Prostate gland (tissue), 2 donors: ENCODE measurements around the gene TGM4. TPM values are rescaled to one million over a fixed set of nuclear protein-coding genes. Genes with fewer than 3 reads are reported as not detected.

Experiments
- DNase-seq: peaks from one replicate; pipeline ENCODE4 v3.0.0-alpha.2; 2019; ENCODE audit warnings: low spot score
- H3K27ac ChIP-seq, 2 donors: fragments of 200-600 bp; sonication (generic); 2 replicates each; pipeline ENCODE4 v1.5.1; 2017 to 2019
- H3K27me3 ChIP-seq: fragments of 200-600 bp; sonication (generic); replicated peaks from 2 replicates; pipeline ENCODE4 v1.5.1; 2019; ENCODE audit not compliant: insufficient read depth
- H3K36me3 ChIP-seq, 2 donors: fragments of 200-600 bp; sonication (generic); 1 replicate in 1 of 2; 2 replicates in 1 of 2; pipeline versions ENCODE4 v1.5.1 to v1.8.1; 2017 to 2019
- H3K4me1 ChIP-seq: fragments of 200-600 bp; sonication (generic); replicated peaks from 2 replicates; pipeline ENCODE4 v1.5.1; 2019
- H3K4me3 ChIP-seq, 2 donors: fragments of 200-600 bp; sonication (generic); 2 replicates each; pipeline ENCODE4 v1.5.1; 2017 to 2019
- H3K9me3 ChIP-seq: fragments of 200-600 bp; sonication (generic); 2 replicates; pipeline ENCODE4 v1.5.1; 2017
- POLR2A ChIP-seq: fragments of 450-650 bp; IDR thresholded peaks from one replicate; pipeline ENCODE4 v1.6.1; 2016; ENCODE audit warnings: antibody characterized with exemption, mild to moderate bottlenecking
- POLR2AphosphoS5 ChIP-seq: sonication (generic); formaldehyde crosslinking; IDR thresholded peaks from one replicate; pipeline ENCODE4 v1.6.1; 2017; ENCODE audit warnings: antibody characterized with exemption
- WGBS: methylation state at CpG from one replicate; pipeline ENCODE4 v1.1.5; 2018; 5-methylcytosine and 5-hydroxymethylcytosine counted together
- intact Hi-C: fragments of 100-400 bp; cut with DNase I; formaldehyde crosslinking; loops from one replicate; pipeline ENCODE4 v1.14.2; 2022
- microRNA counts, 2 donors: library from miRNA; unstranded; fragments of <30 nt; microRNA quantifications; one replicate each; lab custom pipeline; 2016 to 2017
- total RNA-seq, 2 donors: library from RNA; depleted of rRNA; stranded (reverse); fragments of >200 nt; gene quantifications; one replicate each; pipeline ENCODE4 v1.1.0, GENCODE V29; 2016
- TF ChIP-seq, protein P1 (sequence below), 4 experiments: fragments of 200-600 bp in 2 of 4; fragments of 450-650 bp in 2 of 4; sonication (generic) in 2 of 4; IDR thresholded peaks; 1 replicate in 3 of 4; 2 replicates in 1 of 4; pipeline ENCODE4 v1.5.1; 2016 to 2019; ENCODE audit warnings: antibody characterized with exemption in 4 of 4, mild to moderate bottlenecking in 2 of 4, moderate library complexity in 2 of 4

Gene TGM4
- total RNA-seq, 2 donors from 2014 or later, result 7.4 to 2,264 TPM

DNA sequence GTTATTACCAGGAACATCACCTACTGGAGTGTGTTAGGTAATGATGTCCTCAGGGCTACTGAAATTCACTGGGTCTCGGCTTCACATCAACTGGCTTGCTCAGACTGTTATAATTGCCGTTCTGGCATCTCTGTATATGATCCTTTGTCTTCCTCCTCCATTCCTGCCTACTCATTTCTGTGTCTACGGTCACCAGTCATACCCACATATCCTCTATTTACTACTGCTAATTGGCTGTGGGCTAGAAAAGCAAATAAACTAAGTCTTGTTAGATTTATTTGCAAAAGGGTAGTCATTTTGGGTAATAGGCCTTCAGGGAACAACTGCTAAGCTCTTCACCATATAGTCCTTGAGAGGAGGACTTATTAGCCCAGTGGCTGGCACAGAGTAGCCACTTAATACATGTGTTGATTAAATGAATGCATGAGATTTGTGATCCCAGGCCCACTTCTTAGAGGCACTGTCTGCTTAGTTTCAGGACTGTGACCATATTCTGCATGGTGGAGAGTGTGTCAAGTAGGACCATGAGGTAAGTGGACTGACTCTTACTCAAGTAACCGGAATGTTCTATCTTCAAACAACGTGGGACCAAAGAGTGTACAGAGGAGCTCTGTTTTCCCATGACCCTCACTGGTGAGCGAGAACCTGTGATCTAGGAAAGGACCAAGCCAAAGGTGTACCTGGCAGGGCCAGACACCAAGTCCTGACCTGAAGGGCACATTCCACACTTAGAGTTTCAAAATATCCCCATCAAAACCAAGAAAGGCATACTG is 88.4 kb downstream of the TGM4 start:
- Histone ChIP-seq H3K36me3 (no peaks in the 10 kb centered on the region), H3K4me1 (no peaks in the 10 kb centered on the region), H3K27ac (no peak overlapping the region), H3K4me3 (no peak overlapping the region), H3K9me3 (no peaks in the 10 kb centered on the region), H3K27me3 (no peaks in the 10 kb centered on the region)
- intact Hi-C loops, result no loop called here
- DNase-seq, result no peak
- 93% methylated on average over 6 of the region's 6 CpGs for WGBS
- TF ChIP-seq POLR2AphosphoS5, result no peak
- no peak for TF ChIP-seq POLR2A
- TF ChIP-seq, protein P1, sequence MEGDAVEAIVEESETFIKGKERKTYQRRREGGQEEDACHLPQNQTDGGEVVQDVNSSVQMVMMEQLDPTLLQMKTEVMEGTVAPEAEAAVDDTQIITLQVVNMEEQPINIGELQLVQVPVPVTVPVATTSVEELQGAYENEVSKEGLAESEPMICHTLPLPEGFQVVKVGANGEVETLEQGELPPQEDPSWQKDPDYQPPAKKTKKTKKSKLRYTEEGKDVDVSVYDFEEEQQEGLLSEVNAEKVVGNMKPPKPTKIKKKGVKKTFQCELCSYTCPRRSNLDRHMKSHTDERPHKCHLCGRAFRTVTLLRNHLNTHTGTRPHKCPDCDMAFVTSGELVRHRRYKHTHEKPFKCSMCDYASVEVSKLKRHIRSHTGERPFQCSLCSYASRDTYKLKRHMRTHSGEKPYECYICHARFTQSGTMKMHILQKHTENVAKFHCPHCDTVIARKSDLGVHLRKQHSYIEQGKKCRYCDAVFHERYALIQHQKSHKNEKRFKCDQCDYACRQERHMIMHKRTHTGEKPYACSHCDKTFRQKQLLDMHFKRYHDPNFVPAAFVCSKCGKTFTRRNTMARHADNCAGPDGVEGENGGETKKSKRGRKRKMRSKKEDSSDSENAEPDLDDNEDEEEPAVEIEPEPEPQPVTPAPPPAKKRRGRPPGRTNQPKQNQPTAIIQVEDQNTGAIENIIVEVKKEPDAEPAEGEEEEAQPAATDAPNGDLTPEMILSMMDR (IDR thresholded peaks at IDR 0.05), result no peak

DNA sequence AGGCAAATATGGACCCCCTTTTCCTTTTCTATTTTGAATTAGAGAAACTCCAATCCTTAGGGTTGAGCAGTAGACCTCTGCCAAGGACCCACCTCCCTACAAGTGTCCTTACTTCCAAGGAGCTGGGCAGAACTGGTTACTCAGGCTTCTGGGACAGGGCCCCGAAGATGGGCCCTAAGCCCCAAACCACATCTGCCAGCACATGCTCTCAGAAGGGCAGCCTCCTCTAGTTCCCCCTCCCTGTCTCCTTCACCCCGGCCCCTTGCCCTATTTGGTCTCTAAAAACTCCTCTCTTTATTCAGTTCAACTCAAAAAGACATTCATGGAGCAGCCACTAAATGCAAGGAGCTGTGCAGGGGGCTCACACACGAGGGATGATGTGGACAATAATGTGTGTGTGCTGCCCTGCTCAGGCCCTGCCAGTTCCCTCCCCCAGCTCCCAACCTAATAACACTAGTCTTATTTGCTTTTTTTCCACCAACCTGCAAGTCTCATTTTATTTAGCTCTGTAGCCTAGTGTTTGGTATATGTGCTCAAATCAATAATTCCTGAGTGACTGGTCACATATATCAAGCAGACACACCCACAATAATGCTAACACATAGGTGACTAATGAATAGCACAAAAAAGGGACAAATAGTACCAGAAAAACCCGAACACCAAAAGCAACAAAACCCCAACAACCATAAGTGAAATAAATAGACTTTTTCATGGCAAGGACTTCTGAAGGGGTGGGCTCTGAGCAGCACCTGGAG is 89.3 kb downstream of the TGM4 start:
- Histone ChIP-seq H3K9me3 (no peaks in the 10 kb centered on the region), H3K27ac (no peak overlapping the region), H3K4me1 (no peaks in the 10 kb centered on the region), H3K36me3 (no peaks in the 10 kb centered on the region), H3K4me3 (no peak overlapping the region), H3K27me3 (no peaks in the 10 kb centered on the region)
- WGBS, result 53% methylated on average over 4 of the region's 4 CpGs
- no peak for DNase-seq
- no peak for TF ChIP-seq POLR2A
- intact Hi-C loops, result no loop called here

MicroRNA genes within 50 kb of the gene (microRNA counts, 767-probe panel; counts per million panel counts)
- microRNA hsa-miR-564 (lab: Ali Mortazavi, UCI), result 0 to 431 counts per million in 2 donors

Other genes starting within 250 kb of the TGM4 start
- 10 to 100 TPM; 16.9 to 20.6 TPM for gene ZNF197, start 249.6 kb upstream of the TGM4 start, total RNA-seq
- 10 to 100 TPM in 1 of 2 donors, 1 to 10 TPM in 1; 7.1 to 14.9 TPM for gene ZNF35, start 225.9 kb upstream of the TGM4 start, total RNA-seq
- gene ZNF502, start 161.9 kb upstream of the TGM4 start, total RNA-seq, result 1 to 10 TPM; 6.5 to 9.6 TPM
- gene ZNF501, start 145.0 kb upstream of the TGM4 start, total RNA-seq, result 10 to 100 TPM in 1 of 2 donors, 1 to 10 TPM in 1; 9.7 to 23.6 TPM
- 10 to 100 TPM; 23.6 to 24.4 TPM for gene KIAA1143, start 113.0 kb upstream of the TGM4 start, total RNA-seq
- 1 to 10 TPM in 1 of 2 donors, under 1 TPM in 1; 0.55 to 4.8 TPM for gene KIF15, start 112.8 kb upstream of the TGM4 start, total RNA-seq
- 10 to 100 TPM; 19.1 to 27.1 TPM for gene TMEM42, start 12.7 kb upstream of the TGM4 start, total RNA-seq
- 10 to 100 TPM; 64.6 to 91.7 TPM for gene ZDHHC3, start 101.6 kb downstream of the TGM4 start, total RNA-seq
- 10 to 100 TPM; 55.2 to 56.2 TPM for gene EXOSC7, start 101.6 kb downstream of the TGM4 start, total RNA-seq
- gene CLEC3B, start 151.7 kb downstream of the TGM4 start, total RNA-seq, result 10 to 100 TPM; 16.0 to 61.1 TPM